ENCODE measurements around the gene ZMIZ2. TPM values are rescaled to one million over a fixed set of nuclear protein-coding genes. Genes with fewer than 3 reads are reported as not detected.
A peak's percentile ranks its signal among the peaks of the same experiment; 100 is the strongest.
"Not testable (repeated sequence)": the region's sequence is repeated elsewhere in the genome, so short reads cannot be mapped to it uniquely, and the experiment has no call there.

ZMIZ2 gene
- 37.7 and 41.0 TPM in 2 replicates for total RNA-seq (2014; rRNA removed; shearing (Covaris generic))

GRCh38 chr7:44748045-44748947 is at the start of gene ZMIZ2:
ZMIZ2 (plus strand) TSS chr7:44748847; CDS start chr7:44756250, 7,403 bp downstream.
- peak; percentile 92 for DNase-seq (ENCODE audit: low spot score)

- DNase-seq (ENCODE audit: low spot score): not testable (repeated sequence)
Observed at GRCh38 chr7:44699598-44699997, 49.0 kb upstream of the ZMIZ2 start.

- no peak for DNase-seq (ENCODE audit: low spot score)
Observed at GRCh38 chr7:44700322-44700721, 48.3 kb upstream of the ZMIZ2 start.

GRCh38 chr7:44703391-44703790 is 45.3 kb upstream of the ZMIZ2 start:
- DNase-seq (ENCODE audit: low spot score): not testable (repeated sequence)

GRCh38 chr7:44703921-44704320 is 44.7 kb upstream of the ZMIZ2 start:
- no peak for DNase-seq (ENCODE audit: low spot score)

GRCh38 chr7:44705434-44705833 is 43.2 kb upstream of the ZMIZ2 start:
- no peak for DNase-seq (ENCODE audit: low spot score)

GRCh38 chr7:44706788-44707557 is 41.7 kb upstream of the ZMIZ2 start:
- DNase-seq (ENCODE audit: low spot score): no peak

GRCh38 chr7:44707558-44708230 is 41.0 kb upstream of the ZMIZ2 start:
- no peak for DNase-seq (ENCODE audit: low spot score)

- no peak for DNase-seq (ENCODE audit: low spot score)
Observed at GRCh38 chr7:44709011-44709915, 39.4 kb upstream of the ZMIZ2 start.

GRCh38 chr7:44709945-44710596 is 38.6 kb upstream of the ZMIZ2 start:
- DNase-seq (ENCODE audit: low spot score): no peak

- no peak for DNase-seq (ENCODE audit: low spot score)
Observed at GRCh38 chr7:44711528-44711927, 37.1 kb upstream of the ZMIZ2 start.

GRCh38 chr7:44712012-44712411 is 36.6 kb upstream of the ZMIZ2 start:
- peak; percentile 86 for DNase-seq (ENCODE audit: low spot score)

- no peak for DNase-seq (ENCODE audit: low spot score)
Observed at GRCh38 chr7:44713141-44713540, 35.5 kb upstream of the ZMIZ2 start.

- DNase-seq (ENCODE audit: low spot score): no peak
Observed at GRCh38 chr7:44713680-44714335, 34.8 kb upstream of the ZMIZ2 start.

GRCh38 chr7:44716205-44716604 is 32.4 kb upstream of the ZMIZ2 start:
- no peak for DNase-seq (ENCODE audit: low spot score)

GRCh38 chr7:44720301-44720700 is 28.3 kb upstream of the ZMIZ2 start:
- no peak for DNase-seq (ENCODE audit: low spot score)

- DNase-seq (ENCODE audit: low spot score): no peak
Observed at GRCh38 chr7:44724276-44724675, 24.4 kb upstream of the ZMIZ2 start.

GRCh38 chr7:44726250-44726649 is 22.4 kb upstream of the ZMIZ2 start:
- not testable (repeated sequence) for DNase-seq (ENCODE audit: low spot score)

- DNase-seq (ENCODE audit: low spot score): no peak
Observed at GRCh38 chr7:44727158-44727936, 21.3 kb upstream of the ZMIZ2 start.
